Karpas-422 (cell line): ENCODE data around the gene GTPBP1. TPM values are rescaled to one million over a fixed set of nuclear protein-coding genes. Genes with fewer than 3 reads are reported as not detected.

ENCODE experiments used
- DNase-seq: peaks from one replicate; pipeline ENCODE4 v3.0.0-alpha.2; 2015
- H2AFZ ChIP-seq: fragments of 200-600 bp; sonication (generic); 2 replicates; pipeline ENCODE4 v1.6.1; 2014; ENCODE audit warnings: antibody characterized with exemption, low read length, mixed read lengths
- H3K27ac ChIP-seq: fragments of 200-600 bp; sonication (generic); 2 replicates; pipeline ENCODE4 v1.5.1; 2014; ENCODE audit warnings: mild to moderate bottlenecking, low read length, moderate library complexity
- H3K27me3 ChIP-seq: fragments of 200-600 bp; sonication (generic); 2 replicates; pipeline ENCODE4 v1.6.1; 2014; ENCODE audit warnings: low read length, mixed read lengths
- H3K36me3 ChIP-seq: fragments of 200-600 bp; sonication (generic); 2 replicates; pipeline ENCODE4 v1.6.1; 2014; ENCODE audit warnings: low read length, mixed read lengths; ENCODE audit not compliant: insufficient read depth
- H3K4me1 ChIP-seq: fragments of 200-600 bp; sonication (generic); 2 replicates; pipeline ENCODE4 v1.6.1; 2014; ENCODE audit warnings: mild to moderate bottlenecking, low read length, mixed read lengths
- H3K4me2 ChIP-seq: fragments of 200-600 bp; sonication (generic); 2 replicates; pipeline ENCODE4 v1.6.1; 2014; ENCODE audit warnings: low read length, low read depth, mild to moderate bottlenecking; ENCODE audit not compliant: poor library complexity, severe bottlenecking
- H3K4me3 ChIP-seq: fragments of 200-600 bp; sonication (generic); 2 replicates; pipeline ENCODE4 v1.5.1; 2014; ENCODE audit warnings: mild to moderate bottlenecking, antibody characterized with exemption, low read length, mixed read lengths
- H3K79me2 ChIP-seq: fragments of 200-600 bp; sonication (generic); 2 replicates; pipeline ENCODE4 v1.6.1; 2014; ENCODE audit warnings: mild to moderate bottlenecking, low read length, mixed read lengths
- H3K9ac ChIP-seq: fragments of 200-600 bp; sonication (generic); 2 replicates; pipeline ENCODE4 v1.6.0; 2014; ENCODE audit warnings: low read length
- H3K9me2 ChIP-seq: fragments of 200-600 bp; sonication (generic), shearing (Covaris generic); replicated peaks from 2 replicates; pipeline ENCODE4 v1.6.0; 2014; ENCODE audit warnings: mild to moderate bottlenecking, low read length, moderate library complexity; ENCODE audit not compliant: insufficient read depth
- H3K9me3 ChIP-seq: fragments of 300-700, 200-600 bp; sonication (generic); 2 replicates; pipeline ENCODE4 v1.6.1; 2014; ENCODE audit warnings: low read length, mixed read lengths
- H4K20me1 ChIP-seq: fragments of 200-600 bp; sonication (generic); 2 replicates; pipeline ENCODE4 v1.6.1; 2014; ENCODE audit warnings: mild to moderate bottlenecking, antibody characterized with exemption, low read length, low read depth; ENCODE audit not compliant: insufficient read depth
- total RNA-seq: library from RNA; depleted of rRNA; stranded (reverse); fragments of >200 nt; shearing (Covaris generic); gene quantifications from 2 replicates; pipeline ENCODE4 v1.2.3, GENCODE V29; 2014; ENCODE audit warnings: low replicate concordance

Gene GTPBP1
- total RNA-seq, 1 experiment from 2014 or later = 47.6 TPM

DNA sequence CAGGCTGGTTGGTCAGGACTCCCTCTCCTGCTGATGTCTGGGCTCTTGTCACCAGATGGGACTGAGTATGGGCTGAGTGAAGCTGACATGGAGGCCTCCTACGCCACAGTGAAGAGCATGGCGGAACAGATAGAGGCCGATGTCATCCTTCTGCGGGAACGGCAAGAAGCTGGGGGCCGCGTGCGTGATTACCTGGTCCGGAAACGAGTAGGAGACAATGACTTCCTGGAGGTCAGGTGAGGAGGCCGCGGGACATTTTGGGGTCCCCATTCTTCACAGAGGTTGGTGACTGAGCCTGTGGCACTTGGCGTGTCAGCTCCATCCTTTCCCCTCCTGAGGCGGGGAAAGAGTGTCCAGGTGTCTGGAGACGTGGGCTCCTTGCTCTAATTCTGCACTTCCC is 10.1 kb downstream of the GTPBP1 start:
- Histone ChIP-seq H3K79me2 (peaks cover 62% of the 10 kb centered on the region), H3K9me3 (no peaks in the 10 kb centered on the region), H3K27ac (no peak overlapping the region), H3K27me3 (no peaks in the 10 kb centered on the region), H3K4me1 (no peaks in the 10 kb centered on the region), H3K36me3 (peaks cover 18% of the 10 kb centered on the region), H3K4me2 (no peak overlapping the region), H3K4me3 (no peak overlapping the region), H2AFZ (no peak overlapping the region), H4K20me1 (peaks cover 29% of the 10 kb centered on the region; the same call in 1 of the 2 replicates), H3K9ac (no peak overlapping the region), H3K9me2 (no peaks in the 10 kb centered on the region)
- no peak for DNase-seq

DNA sequence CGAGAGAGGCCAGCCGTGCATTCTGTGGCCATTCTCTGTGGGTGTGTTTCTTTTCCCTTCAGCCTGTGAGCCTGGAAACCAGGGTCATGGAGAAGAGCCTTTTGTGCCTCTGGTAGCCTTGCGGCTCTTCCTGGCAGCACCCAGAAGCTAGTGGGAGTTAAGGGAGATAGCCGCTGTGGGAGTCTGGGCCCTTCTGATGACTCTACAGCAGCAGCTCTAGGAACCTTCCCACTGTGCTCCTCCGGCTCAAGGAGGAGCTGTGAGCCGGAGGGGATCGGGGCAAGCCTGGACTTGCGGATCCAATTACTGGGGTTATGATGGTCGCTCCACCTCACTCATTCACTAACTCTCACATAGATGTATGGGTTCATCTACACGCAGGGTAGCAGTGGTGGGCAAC is 10.5 kb downstream of the GTPBP1 start:
- no peaks in the 10 kb centered on the region for H3K9me2 ChIP-seq
- peaks cover 29% of the 10 kb centered on the region; the same call in 1 of the 2 replicates for H4K20me1 ChIP-seq
- no peak overlapping the region for H2AFZ ChIP-seq
- H3K27ac ChIP-seq = no peak overlapping the region
- no peak overlapping the region for H3K4me3 ChIP-seq
- H3K79me2 ChIP-seq = peaks cover 57% of the 10 kb centered on the region
- no peaks in the 10 kb centered on the region for H3K9me3 ChIP-seq
- H3K27me3 ChIP-seq = no peaks in the 10 kb centered on the region
- H3K9ac ChIP-seq = no peak overlapping the region
- no peaks in the 10 kb centered on the region for H3K4me1 ChIP-seq
- no peak for DNase-seq
- no peak overlapping the region for H3K4me2 ChIP-seq
- H3K36me3 ChIP-seq = peaks cover 18% of the 10 kb centered on the region

DNA sequence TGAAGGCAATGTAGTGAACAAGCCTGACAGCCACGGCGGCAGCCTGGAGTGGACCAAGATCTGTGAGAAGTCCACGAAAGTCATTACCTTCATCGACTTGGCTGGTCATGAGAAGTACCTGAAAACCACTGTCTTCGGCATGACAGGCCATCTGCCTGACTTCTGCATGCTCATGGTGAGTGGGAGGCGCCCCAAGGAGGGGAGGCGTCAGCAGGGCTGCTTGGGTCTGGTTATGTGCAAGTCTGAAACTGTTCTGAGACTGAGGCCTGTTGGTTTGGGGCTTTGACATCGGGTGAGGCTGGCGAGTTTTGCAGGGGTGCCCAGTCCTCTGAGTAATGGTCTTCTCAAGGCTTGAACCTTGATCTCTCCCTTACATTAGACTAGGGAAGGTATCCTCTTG is 11.1 kb downstream of the GTPBP1 start:
- Histone ChIP-seq H3K79me2 (peaks cover 53% of the 10 kb centered on the region), H3K4me2 (no peak overlapping the region), H3K27ac (no peak overlapping the region), H3K9me2 (no peaks in the 10 kb centered on the region), H3K4me1 (no peaks in the 10 kb centered on the region), H3K27me3 (no peaks in the 10 kb centered on the region), H3K9me3 (no peaks in the 10 kb centered on the region), H3K36me3 (peaks cover 18% of the 10 kb centered on the region), H2AFZ (no peak overlapping the region), H3K4me3 (no peak overlapping the region), H4K20me1 (peaks cover 29% of the 10 kb centered on the region; the same call in 1 of the 2 replicates), H3K9ac (no peak overlapping the region)
- DNase-seq = no peak

DNA sequence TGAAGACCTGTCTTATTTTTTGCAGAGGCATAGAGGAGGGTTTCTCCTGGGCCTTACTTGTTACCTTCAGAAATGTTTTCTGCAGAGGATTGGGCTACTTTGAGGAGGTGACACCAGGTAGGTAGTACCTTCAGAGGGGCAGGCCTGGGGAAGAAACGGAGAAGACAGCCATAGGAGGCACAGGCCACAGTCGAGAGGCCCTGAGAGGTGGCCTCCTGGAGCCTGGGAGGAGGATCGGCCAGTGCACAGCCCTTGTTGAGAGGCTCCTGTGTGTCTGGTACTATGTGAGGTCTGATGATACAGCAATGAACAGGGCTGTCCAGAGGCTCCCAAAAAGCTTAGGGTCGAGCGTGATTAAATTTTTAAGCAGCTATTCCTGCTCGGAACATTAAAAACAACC is 11.5 kb downstream of the GTPBP1 start:
- peaks cover 21% of the 10 kb centered on the region for H3K36me3 ChIP-seq
- H3K9me2 ChIP-seq = no peaks in the 10 kb centered on the region
- H3K27me3 ChIP-seq = no peaks in the 10 kb centered on the region
- no peaks in the 10 kb centered on the region for H3K4me1 ChIP-seq
- H3K4me3 ChIP-seq = no peak overlapping the region
- peaks cover 49% of the 10 kb centered on the region for H3K79me2 ChIP-seq
- H4K20me1 ChIP-seq = peaks cover 28% of the 10 kb centered on the region; the same call in 1 of the 2 replicates
- no peak overlapping the region for H2AFZ ChIP-seq
- no peaks in the 10 kb centered on the region for H3K9me3 ChIP-seq
- H3K9ac ChIP-seq = no peak overlapping the region
- DNase-seq = no peak
- no peak overlapping the region for H3K27ac ChIP-seq
- H3K4me2 ChIP-seq = no peak overlapping the region

DNA sequence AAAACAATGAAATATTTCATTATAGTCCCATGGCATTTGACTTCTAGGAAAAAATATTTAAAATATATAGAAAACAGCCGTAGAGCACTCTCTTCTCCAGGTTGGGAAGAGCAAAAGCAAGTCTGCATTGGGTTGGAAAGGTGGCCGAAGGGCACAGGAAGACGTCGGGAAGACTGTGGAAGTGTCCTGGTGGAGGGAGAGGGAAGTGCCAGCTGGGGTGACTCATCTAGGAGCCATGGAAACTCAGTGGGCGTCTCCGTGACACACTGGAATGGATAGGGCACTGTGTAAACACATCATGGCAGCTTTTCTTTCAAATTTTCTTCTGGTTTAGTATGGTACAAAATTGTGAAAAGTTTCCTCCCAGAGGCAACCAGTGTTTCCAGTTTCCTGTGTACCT is 12.7 kb downstream of the GTPBP1 start:
- no peak overlapping the region for H3K4me2 ChIP-seq
- peaks cover 37% of the 10 kb centered on the region for H3K79me2 ChIP-seq
- H3K9ac ChIP-seq = no peak overlapping the region
- H3K9me2 ChIP-seq = no peaks in the 10 kb centered on the region
- H3K4me3 ChIP-seq = no peak overlapping the region
- H3K4me1 ChIP-seq = no peaks in the 10 kb centered on the region
- no peak overlapping the region for H2AFZ ChIP-seq
- H3K9me3 ChIP-seq = no peaks in the 10 kb centered on the region
- no peak for DNase-seq
- peaks cover 21% of the 10 kb centered on the region; the same call in 1 of the 2 replicates for H4K20me1 ChIP-seq
- H3K27ac ChIP-seq = no peak overlapping the region
- no peaks in the 10 kb centered on the region for H3K27me3 ChIP-seq
- peaks cover 29% of the 10 kb centered on the region for H3K36me3 ChIP-seq

DNA sequence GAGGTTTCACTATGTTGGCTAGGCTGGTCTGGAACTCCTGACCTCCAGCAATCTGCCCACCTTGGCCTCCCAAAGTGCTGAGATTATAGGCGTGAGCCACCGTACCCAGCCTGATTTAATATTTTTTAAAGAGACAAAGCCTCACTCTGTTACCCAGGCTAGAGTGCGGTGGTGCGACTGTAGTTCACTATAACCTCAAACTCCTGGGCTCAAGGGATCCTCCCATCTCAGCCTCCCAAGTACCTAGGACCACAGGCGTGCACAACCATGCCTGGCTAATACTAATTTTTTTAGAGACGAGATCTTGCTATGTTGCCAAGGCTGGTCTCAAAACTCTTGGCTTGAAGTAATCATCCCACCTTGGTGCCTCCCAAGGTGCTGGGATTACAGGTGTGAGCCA is 13.5 kb downstream of the GTPBP1 start:
- Histone ChIP-seq H4K20me1 (peaks cover 17% of the 10 kb centered on the region; the same call in 1 of the 2 replicates), H3K4me3 (no peak overlapping the region), H3K79me2 (peaks cover 31% of the 10 kb centered on the region), H3K9ac (no peak overlapping the region), H3K4me2 (no peak overlapping the region), H3K27me3 (no peaks in the 10 kb centered on the region), H3K27ac (no peak overlapping the region), H3K36me3 (peaks cover 35% of the 10 kb centered on the region), H3K9me3 (no peaks in the 10 kb centered on the region), H3K9me2 (no peaks in the 10 kb centered on the region), H3K4me1 (no peaks in the 10 kb centered on the region), H2AFZ (no peak overlapping the region)
- no peak for DNase-seq

DNA sequence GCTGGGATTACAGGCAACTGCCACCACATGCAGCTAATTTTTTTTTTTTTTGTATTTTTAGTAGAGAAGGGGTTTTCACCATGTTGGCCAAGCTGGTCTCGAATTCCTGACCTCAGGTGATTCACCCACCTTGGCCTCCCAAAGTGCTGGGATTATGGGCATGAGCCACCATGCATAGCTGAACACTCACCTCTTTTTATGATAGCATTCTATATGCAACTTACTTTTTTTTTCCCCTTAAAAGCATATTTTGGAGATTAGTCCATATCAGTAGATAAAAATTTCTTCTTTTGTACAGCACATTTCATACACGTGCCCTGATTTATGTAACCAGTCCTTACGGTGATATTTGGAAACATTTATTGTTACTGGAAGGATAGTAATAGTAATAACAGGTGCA is 14.6 kb downstream of the GTPBP1 start:
- Histone ChIP-seq H4K20me1 (peaks cover 12% of the 10 kb centered on the region; the same call in 1 of the 2 replicates), H2AFZ (no peak overlapping the region), H3K9ac (no peak overlapping the region), H3K4me2 (no peak overlapping the region), H3K27ac (no peak overlapping the region), H3K36me3 (peaks cover 39% of the 10 kb centered on the region), H3K4me1 (no peaks in the 10 kb centered on the region), H3K9me2 (no peaks in the 10 kb centered on the region), H3K9me3 (no peaks in the 10 kb centered on the region), H3K79me2 (peaks cover 20% of the 10 kb centered on the region), H3K27me3 (no peaks in the 10 kb centered on the region), H3K4me3 (no peak overlapping the region)
- DNase-seq = no peak

DNA sequence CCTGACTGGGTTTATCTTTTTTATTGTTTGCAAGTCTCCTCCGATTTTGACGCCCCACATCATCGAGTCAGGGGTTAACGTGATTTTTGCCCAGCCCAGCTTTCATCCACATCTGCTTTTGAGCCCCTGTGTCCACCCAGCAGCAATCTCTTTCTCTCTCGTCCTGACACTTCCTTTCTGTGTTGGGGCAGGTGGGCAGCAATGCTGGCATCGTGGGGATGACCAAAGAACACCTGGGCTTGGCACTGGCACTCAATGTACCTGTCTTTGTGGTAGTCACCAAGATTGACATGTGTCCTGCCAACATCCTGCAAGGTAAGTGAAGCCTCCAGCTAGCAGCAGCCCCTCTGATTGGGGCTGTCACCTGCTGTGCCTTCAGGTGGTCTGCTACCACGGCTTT is 15.8 kb downstream of the GTPBP1 start:
- peaks cover 8% of the 10 kb centered on the region; the same call in 1 of the 2 replicates for H4K20me1 ChIP-seq
- H3K4me2 ChIP-seq = no peak overlapping the region
- H3K4me3 ChIP-seq = no peak overlapping the region
- H3K9ac ChIP-seq = no peak overlapping the region
- H3K36me3 ChIP-seq = peaks cover 33% of the 10 kb centered on the region; the same call in 1 of the 2 replicates
- no peaks in the 10 kb centered on the region for H3K27me3 ChIP-seq
- H3K9me2 ChIP-seq = no peaks in the 10 kb centered on the region
- no peaks in the 10 kb centered on the region for H3K9me3 ChIP-seq
- no peak overlapping the region for H3K27ac ChIP-seq
- no peak overlapping the region for H2AFZ ChIP-seq
- DNase-seq = no peak
- no peaks in the 10 kb centered on the region for H3K4me1 ChIP-seq
- peaks cover 12% of the 10 kb centered on the region; the same call in 1 of the 2 replicates for H3K79me2 ChIP-seq
